Suppressor macrophage treated with lipopolysaccharide for 1 hour (primary cell): ENCODE measurements around the gene TECPR1.

Source experiments
- DNase-seq, 3 donors: peaks; one replicate each; pipeline ENCODE4 v3.0.0-alpha.2; 2020 to 2022

TECPR1 gene

GRCh38 chr7:98284335-98285036 is 32.5 kb upstream of the TECPR1 start:
- peak; percentile 73 to 82 (median 80) for DNase-seq

- no peak for DNase-seq
Measured at GRCh38 chr7:98283887-98284222, 31.8 kb upstream of the TECPR1 start.

GRCh38 chr7:98283127-98283886 is 31.3 kb upstream of the TECPR1 start:
- DNase-seq: peak; percentile 89 to 94 (median 94)

GRCh38 chr7:98282703-98283102 is 30.7 kb upstream of the TECPR1 start:
- DNase-seq: no peak

- DNase-seq: peak; percentile 61 to 74 (median 66)
Measured at GRCh38 chr7:98281757-98282606, 29.9 kb upstream of the TECPR1 start.

GRCh38 chr7:98280791-98281756 is 29.0 kb upstream of the TECPR1 start, which contains the start of gene BRI3:
TSS of gene BRI3 (plus strand) at chr7:98281686. CDS start at chr7:98281796, 110 bp downstream.
- DNase-seq: peak; percentile 93 to 99 (median 99)

GRCh38 chr7:98280296-98280695 is 28.3 kb upstream of the TECPR1 start:
- DNase-seq: no peak

- DNase-seq: no peak
Measured at GRCh38 chr7:98278936-98279335, 26.9 kb upstream of the TECPR1 start.

GRCh38 chr7:98278408-98278807 is 26.4 kb upstream of the TECPR1 start:
- DNase-seq: no peak

GRCh38 chr7:98276241-98276761 is 24.3 kb upstream of the TECPR1 start:
- DNase-seq: peak; percentile 64 to 76 (median 75)

- peak in 2 of 3 donors; percentile 41 for DNase-seq
Measured at GRCh38 chr7:98267303-98267702, 15.3 kb upstream of the TECPR1 start.

GRCh38 chr7:98266840-98267239 is 14.8 kb upstream of the TECPR1 start:
- peak; percentile 49 to 57 (median 52) for DNase-seq

- no peak for DNase-seq
Measured at GRCh38 chr7:98265841-98266271, 13.8 kb upstream of the TECPR1 start.

GRCh38 chr7:98257701-98258100 is 5.7 kb upstream of the TECPR1 start:
- no peak for DNase-seq

GRCh38 chr7:98256431-98256830 is 4.4 kb upstream of the TECPR1 start:
- DNase-seq: no peak

- peak in 1 of 3 donors; percentile 22 for DNase-seq
Measured at GRCh38 chr7:98254951-98255610, 3.0 kb upstream of the TECPR1 start.

GRCh38 chr7:98254516-98254915 is 2.5 kb upstream of the TECPR1 start:
- DNase-seq: no peak

- DNase-seq: no peak
Measured at GRCh38 chr7:98252425-98253054, 508 bp upstream of the TECPR1 start.

GRCh38 chr7:98251231-98251600 is 816 bp downstream of the TECPR1 start:
- no peak for DNase-seq

- DNase-seq: peak in 1 of 3 donors; percentile 16
Measured at GRCh38 chr7:98250789-98251188, 1.2 kb downstream of the TECPR1 start.

GRCh38 chr7:98249106-98249505 is 2.9 kb downstream of the TECPR1 start:
- DNase-seq: peak; percentile 47 to 65 (median 58)
